Cortex of kidney (tissue), 1 donor: ENCODE measurements around the gene ANKRD34A.

Experiments
- DNase-seq: peaks from one replicate; lab custom pipeline; 2025; lab: John Stamatoyannopoulos, UW

ANKRD34A gene

DNA sequence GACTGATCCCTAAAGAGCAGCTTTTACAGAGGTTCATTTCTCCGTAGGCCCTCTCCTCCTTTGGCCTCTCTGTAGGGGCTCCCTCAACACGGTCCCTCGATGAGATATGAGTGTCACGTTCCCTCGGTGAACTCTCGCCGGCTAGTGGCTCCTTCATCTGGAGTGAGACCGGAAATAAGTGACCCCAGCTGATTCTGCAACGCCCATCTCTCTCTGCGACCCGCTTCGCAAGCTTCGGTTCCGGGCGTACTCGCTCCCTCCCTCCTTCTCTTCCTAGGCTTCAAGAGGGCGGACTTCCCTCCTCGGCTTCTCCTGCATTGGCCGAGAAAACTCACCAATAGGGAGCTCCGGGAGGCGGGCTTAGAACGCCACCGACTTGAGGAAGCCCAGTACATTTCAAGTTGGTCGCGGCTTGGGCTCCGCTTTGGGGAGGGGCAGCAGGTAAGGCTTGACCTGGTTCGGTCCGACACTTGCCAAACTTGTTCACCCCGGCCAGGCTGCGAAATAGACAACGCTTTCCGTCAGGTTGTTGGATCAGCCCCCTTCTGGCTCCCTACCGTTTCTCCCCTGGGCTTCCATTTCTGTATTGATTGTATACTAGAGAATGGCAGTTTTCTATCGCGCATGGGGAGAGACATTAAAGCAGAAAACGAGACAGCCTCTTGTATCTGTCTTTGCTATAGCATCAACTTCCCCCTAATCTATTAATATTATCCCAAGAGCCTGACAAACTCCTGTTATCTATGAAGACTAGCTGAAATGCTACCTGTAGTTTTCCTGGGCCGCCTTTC lies at the start of gene ANKRD34A, which contains the start of gene POLR3GL:
Gene ANKRD34A, minus strand, starts transcription at position 248 of the 791 bp plus-strand sequence. CDS start 2,816 bp downstream, outside the sequence.
Gene POLR3GL, plus strand, starts transcription at position 363 of the 791 bp plus-strand sequence. CDS start 10,176 bp downstream, outside the sequence.
- DNase-seq, result no peak

DNA sequence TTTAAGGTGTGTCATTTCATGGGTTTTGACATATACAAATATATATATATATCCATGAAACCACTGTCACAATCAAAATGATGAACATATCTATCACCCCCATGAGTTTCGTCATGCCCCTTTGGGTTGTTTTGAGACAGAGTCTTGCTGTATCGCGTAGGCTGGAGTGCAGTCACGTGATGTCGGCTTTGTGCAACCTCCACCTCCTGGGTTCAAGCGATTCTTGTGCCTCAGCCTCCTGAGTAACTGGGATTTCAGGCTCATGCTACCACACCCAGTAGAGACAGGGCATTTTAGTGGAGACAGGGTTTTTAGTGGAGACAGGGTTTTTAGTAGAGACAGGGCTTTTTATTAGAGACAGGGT lies 49.2 kb upstream of the ANKRD34A start:
- no peak for DNase-seq

GRCh38 chr1:146012703-146013558 lies 48.6 kb upstream of the ANKRD34A start:
- no peak for DNase-seq

DNA sequence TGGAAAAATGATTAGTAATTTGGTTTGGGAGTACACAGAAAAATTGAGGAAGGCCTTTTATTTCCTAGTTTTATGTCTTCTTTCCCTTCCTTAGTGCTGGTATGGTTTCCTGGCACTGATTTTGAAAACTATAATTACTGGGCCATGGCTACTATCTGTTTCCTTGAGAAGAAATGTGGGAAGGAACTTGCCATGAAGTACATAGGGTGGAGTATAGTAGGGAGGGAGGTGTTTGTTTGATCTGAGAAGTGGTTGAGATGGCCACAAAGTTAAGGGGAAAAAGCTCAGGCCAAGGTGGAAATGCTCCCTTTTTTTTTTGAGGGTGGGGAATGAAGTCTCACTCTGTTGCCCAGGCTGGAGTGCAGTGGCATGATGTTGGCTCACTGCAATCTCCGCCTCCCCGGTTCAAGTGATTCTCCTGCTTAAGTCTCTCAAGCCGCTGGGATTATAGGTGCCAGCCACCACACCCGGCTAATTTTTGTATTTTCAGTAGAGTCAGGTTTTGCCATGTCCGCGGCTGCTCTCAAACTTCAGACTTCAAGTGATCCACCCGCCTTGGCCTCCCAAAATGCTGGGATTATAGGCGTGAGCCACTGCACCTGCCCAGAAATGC lies 45.9 kb upstream of the ANKRD34A start:
- DNase-seq, result no peak

- no peak for DNase-seq
Observed at GRCh38 chr1:146007489-146008133, 43.2 kb upstream of the ANKRD34A start.

- no peak for DNase-seq
Observed at GRCh38 chr1:146001709-146002108, 37.3 kb upstream of the ANKRD34A start.

DNA sequence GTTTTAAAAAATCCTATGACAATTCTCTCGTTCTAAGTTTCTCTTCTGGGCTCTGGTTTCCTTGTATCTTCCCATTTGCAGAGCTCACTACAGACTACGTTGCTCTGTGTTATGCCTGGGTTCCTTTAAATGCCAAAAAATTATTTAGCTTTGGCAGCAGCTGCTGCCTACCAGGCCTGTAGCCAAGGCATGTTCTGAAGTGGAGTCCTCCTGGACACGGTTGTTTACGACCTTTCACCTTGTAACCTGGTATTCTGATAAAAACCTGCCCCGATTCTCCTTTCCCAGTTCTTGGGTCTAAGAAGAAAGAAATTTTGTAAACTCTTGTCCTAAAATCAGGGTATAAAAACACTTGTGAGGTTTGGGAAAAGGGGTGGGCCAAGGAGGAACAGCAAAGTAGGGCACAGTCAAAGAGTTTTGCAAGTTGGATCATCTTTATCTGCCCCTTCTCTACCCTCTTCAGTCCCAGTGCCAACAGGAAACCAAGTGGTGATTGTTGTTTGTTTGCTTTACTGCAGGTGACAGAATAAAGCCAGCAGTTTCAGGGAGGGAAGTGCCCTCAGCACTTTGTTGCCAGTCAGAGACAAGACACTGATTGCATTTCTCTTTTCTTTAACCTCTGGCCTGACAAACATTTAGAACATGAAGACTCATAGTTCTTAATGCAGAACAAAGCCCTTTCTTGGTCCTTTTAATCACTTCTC lies 35.1 kb upstream of the ANKRD34A start:
- DNase-seq, result no peak

GRCh38 chr1:145997718-145998023 lies 33.3 kb upstream of the ANKRD34A start:
- DNase-seq, result no peak

- no peak for DNase-seq
Observed at GRCh38 chr1:145997016-145997717, 32.8 kb upstream of the ANKRD34A start.

GRCh38 chr1:145996433-145997015 lies 32.1 kb upstream of the ANKRD34A start, which contains the start of gene TXNIP:
TXNIP (minus strand) TSS chr1:145996579; CDS start chr1:145996266, 313 bp downstream.
- peak; percentile 40 for DNase-seq

DNA sequence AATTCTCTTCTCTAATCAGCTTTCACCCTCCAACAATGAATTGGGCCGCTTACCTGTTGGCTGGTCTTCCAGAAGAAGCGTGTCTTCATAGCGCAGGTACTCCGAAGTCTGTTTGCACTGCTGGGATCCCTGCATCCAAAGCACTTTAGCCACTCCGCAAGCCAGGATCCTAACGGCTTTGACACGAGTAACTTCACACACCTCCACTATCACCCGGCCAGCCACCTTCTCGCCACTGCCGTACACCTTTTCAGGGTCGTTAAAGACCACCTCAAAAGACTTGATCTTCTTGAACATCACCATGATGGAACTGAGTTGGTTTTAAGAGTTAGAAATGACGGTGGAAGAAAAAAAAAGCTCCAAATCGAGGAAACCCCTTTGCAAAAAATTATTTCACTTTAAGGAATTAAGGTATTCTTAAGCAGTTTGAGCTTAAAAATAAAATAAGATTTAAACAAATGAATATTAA lies 31.6 kb upstream of the ANKRD34A start:
- no peak for DNase-seq

DNA sequence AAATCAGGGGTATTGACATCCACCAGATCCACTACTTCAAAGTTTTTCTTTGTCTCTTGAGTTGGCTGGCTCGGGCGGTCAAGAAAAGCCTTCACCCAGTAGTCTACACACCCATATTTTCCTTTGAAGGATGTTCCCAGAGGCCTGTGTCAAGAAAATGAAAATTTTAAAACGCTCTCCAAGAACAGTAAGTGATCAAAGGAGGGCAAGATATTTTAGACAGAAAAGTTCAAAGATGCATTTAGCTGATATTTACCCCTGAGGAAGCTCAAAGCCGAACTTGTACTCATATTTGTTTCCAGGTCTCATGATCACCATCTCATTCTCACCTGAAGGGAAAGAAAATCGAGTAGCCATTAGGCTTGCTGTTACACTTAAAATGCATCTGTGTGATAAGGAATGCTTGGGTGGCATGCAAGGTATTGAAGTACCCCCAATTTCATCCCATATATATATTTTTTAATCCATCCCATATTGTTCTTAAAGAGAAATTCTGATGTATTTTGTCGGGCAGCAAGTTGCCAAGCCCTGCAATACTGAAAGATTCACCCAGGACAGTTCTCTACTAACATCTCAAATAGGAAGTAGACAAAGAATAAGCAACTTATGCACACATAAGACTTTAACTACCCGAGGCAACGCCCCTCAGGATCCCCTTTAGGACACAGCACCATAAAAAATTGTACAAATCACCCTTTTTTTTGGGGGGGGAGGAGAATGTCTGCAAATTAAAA lies 30.9 kb upstream of the ANKRD34A start:
- no peak for DNase-seq

DNA sequence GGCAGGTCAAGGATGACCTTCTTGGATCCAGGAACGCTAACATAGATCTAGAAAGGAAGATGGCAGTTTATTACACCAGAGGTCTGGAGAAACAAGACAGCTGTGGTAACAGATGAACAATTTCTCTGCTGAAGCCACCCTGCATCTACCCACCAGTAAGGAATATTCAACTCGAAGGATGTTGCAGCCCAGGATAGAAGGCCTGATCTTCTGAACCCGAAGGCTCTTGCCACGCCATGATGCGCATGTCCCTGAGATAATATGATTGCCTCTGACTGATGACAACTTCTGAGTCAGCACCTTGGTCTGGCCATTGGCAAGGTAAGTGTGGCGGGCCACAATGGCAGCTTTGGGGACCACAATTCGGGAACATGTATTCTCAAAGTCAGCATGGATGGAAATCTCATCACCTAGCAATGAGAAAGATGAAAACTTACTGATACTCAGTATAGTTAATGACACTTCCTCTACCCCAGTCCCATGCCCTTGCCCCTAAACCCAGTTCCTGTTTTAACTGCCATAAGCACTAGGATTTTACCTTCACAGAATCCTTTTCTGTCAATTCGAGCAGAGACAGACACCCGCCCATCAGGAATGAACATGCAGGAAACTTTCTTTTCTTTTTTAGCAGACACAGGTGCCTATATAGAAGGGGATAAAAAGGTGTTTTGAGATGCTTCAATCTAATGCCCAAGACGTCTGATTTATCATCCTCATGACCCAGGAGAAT lies 30.2 kb upstream of the ANKRD34A start:
- DNase-seq, result no peak

DNA sequence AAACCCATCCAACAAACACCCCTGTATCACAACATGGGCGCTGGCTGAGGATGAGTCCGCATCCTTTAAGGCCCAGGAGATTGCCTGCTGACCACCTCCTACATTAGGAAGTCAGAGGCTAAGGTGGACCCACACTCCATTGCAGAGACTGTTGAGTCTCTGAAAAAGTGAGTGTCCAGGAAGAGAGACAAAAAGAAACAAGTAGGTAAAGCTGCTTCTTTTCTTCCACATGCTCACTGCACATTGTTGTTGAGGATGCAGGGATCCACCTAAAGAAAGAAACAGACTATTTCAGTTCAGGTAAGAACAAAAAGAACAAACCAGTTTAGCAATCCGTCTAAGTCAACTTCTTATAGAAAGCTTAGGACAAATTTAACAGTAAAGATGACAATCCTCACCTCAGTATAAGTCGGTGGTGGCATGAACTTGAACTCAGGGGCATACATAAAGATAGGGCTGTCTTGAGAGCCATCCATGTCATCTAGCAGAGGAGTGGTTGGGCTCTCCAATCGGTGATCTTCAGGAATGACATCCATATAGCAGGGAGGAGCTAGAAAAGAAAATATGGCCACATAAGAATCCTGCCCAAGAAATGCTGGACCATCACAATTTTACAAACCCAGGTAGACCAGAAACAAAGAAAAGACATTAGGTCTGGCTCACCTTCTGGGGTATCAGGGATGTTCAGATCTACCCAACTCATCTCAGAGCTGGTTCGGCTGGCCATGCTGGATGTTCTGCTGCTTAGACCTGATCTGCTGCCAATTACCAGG lies 29.4 kb upstream of the ANKRD34A start:
- DNase-seq, result no peak

DNA sequence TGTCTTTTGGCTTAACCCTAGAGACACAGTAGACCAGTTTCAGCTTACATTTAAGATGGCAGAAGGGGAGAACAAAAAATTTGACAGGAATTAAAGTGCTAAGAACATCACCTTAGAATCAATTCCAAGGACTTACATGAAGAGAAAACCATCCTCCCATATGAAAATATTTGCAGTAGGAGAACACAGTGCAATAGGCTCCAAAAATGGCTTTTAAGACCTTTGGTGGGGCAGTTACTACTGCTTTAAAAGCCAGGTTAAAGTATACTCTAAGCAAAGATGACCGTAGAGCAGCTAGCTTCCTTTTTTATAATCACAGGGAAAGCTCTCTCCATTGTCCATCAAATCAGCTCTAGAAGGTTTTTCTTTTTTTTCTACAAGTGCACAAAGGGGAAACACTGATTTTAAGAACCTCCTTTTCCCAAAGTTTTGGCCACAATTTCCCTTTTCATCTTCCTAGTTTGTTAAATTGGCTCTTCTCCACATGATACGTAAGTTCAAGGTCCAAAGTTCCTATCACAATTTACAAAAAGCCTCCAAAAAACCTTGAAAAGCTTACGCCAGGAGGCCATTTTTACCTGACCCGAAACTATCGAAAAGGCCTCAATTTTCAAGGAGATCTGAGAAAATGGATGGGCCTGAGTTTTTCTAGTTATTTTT lies 28.7 kb upstream of the ANKRD34A start:
- DNase-seq, result no peak

- no peak for DNase-seq
Observed at GRCh38 chr1:145992502-145992936, 28.1 kb upstream of the ANKRD34A start.

DNA sequence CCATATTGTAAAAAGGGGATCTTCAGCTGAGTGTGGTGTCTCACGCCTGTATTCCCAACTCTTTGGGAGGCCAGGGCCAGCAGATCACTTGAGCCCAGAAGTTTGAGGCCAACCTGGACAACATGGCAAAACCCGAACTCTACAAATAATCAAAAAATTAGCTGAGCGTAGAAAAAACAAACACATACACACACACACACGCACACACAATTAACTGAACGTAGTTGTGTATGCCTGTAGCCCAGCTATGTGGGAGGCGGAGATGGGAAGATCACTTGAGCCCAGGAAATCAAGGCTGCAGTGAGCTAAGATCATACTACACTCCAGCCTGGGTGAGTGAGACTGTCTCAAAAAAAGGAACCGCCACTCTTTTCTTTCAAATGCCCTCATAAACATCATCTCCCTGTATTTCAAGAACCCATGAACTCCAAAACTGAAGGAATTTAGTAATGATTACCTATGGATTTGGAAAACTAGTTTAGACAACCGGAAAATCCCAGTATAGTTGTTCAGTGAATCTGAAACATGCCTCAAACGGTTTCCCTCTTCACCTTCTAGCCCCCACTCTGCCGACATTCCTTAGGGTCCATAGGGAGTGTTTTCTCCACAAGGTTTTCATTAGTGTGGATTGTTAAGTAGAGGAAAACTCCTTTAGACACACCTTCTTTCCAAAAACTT lies 27.5 kb upstream of the ANKRD34A start:
- no peak for DNase-seq
